ENCODE results near the gene MUC4.

The MUC4 gene

DNA sequence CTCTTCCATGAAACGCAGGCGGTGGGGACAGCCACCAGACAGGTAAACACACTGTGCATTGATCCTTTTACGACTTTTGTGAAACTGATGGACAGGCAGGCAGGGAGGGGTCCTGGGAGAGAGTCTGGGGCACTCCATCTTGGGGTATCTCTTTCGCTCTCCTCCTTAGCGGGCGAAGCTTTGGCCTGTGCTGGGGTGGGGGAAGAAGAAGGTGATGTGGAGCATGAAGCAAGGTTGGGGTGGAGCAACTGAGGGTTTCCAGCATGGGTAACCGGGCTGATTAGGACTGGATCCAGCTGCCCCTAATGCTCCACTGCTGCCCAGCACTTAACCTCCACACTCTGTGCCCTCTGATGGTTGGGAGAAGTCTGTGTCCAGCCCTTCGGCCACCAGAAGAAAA, 65.4 kb downstream of the MUC4 start:
- ATAC-seq: no peak
- TF ChIP-seq GLIS3 (CRISPR knock-in tag; IDR thresholded peaks at IDR 0.05): no peak
- TF ChIP-seq ZFP3 (CRISPR knock-in tag; IDR thresholded peaks at IDR 0.05): no peak
- no peak for TF ChIP-seq ZC3H10 (CRISPR knock-in tag; IDR thresholded peaks at IDR 0.05)
- TF ChIP-seq ARNTL (CRISPR knock-in tag; IDR thresholded peaks at IDR 0.05; ENCODE audit: borderline replicate concordance, low read depth): no peak
- TF ChIP-seq BACH2 (CRISPR knock-in tag; IDR thresholded peaks at IDR 0.05; ENCODE audit: borderline replicate concordance): no peak
- no peak for TF ChIP-seq SNAI2 (CRISPR knock-in tag; IDR thresholded peaks at IDR 0.05)
- TF ChIP-seq PPARA (CRISPR knock-in tag; IDR thresholded peaks at IDR 0.05; ENCODE audit: borderline replicate concordance): no peak
- TF ChIP-seq ZNF8 (CRISPR knock-in tag; IDR thresholded peaks at IDR 0.05): no peak

DNA sequence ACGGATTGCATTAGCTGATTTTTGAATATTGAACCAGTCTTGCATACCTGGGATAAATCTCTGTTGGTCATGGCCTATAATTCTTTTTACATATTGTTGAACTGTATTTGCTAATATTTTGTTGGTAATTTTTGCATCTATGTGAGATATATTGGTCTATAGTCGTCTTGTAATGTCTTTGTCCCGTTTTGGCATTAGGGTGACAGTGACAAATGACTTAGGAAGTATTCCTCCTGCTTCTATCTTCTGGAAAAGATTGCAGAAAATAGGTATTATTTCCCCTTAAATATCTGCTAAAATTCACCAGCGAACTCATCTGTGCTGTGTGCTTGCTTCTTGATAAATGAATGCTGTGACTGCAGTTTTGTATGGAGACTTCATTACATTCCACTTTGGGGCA, 67.3 kb downstream of the MUC4 start:
- no peak for ATAC-seq
- TF ChIP-seq, protein P1, sequence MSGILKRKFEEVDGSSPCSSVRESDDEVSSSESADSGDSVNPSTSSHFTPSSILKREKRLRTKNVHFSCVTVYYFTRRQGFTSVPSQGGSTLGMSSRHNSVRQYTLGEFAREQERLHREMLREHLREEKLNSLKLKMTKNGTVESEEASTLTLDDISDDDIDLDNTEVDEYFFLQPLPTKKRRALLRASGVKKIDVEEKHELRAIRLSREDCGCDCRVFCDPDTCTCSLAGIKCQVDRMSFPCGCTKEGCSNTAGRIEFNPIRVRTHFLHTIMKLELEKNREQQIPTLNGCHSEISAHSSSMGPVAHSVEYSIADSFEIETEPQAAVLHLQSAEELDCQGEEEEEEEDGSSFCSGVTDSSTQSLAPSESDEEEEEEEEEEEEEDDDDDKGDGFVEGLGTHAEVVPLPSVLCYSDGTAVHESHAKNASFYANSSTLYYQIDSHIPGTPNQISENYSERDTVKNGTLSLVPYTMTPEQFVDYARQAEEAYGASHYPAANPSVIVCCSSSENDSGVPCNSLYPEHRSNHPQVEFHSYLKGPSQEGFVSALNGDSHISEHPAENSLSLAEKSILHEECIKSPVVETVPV (CRISPR knock-in tag; IDR thresholded peaks at IDR 0.05): no peak
- TF ChIP-seq, protein P2, sequence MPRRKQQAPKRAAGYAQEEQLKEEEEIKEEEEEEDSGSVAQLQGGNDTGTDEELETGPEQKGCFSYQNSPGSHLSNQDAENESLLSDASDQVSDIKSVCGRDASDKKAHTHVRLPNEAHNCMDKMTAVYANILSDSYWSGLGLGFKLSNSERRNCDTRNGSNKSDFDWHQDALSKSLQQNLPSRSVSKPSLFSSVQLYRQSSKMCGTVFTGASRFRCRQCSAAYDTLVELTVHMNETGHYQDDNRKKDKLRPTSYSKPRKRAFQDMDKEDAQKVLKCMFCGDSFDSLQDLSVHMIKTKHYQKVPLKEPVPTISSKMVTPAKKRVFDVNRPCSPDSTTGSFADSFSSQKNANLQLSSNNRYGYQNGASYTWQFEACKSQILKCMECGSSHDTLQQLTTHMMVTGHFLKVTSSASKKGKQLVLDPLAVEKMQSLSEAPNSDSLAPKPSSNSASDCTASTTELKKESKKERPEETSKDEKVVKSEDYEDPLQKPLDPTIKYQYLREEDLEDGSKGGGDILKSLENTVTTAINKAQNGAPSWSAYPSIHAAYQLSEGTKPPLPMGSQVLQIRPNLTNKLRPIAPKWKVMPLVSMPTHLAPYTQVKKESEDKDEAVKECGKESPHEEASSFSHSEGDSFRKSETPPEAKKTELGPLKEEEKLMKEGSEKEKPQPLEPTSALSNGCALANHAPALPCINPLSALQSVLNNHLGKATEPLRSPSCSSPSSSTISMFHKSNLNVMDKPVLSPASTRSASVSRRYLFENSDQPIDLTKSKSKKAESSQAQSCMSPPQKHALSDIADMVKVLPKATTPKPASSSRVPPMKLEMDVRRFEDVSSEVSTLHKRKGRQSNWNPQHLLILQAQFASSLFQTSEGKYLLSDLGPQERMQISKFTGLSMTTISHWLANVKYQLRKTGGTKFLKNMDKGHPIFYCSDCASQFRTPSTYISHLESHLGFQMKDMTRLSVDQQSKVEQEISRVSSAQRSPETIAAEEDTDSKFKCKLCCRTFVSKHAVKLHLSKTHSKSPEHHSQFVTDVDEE (CRISPR knock-in tag; IDR thresholded peaks at IDR 0.05): no peak
- no peak for TF ChIP-seq GLIS3 (CRISPR knock-in tag; IDR thresholded peaks at IDR 0.05)
- no peak for TF ChIP-seq ZNF8 (CRISPR knock-in tag; IDR thresholded peaks at IDR 0.05)
- TF ChIP-seq TOX (CRISPR knock-in tag; IDR thresholded peaks at IDR 0.05; ENCODE audit: borderline replicate concordance): no peak
- TF ChIP-seq ZFP30 (CRISPR knock-in tag; IDR thresholded peaks at IDR 0.05): no peak
- no peak for TF ChIP-seq ZFP3 (CRISPR knock-in tag; IDR thresholded peaks at IDR 0.05)
- TF ChIP-seq ARNTL (CRISPR knock-in tag; IDR thresholded peaks at IDR 0.05; ENCODE audit: borderline replicate concordance, low read depth): no peak
- TF ChIP-seq, protein P3, sequence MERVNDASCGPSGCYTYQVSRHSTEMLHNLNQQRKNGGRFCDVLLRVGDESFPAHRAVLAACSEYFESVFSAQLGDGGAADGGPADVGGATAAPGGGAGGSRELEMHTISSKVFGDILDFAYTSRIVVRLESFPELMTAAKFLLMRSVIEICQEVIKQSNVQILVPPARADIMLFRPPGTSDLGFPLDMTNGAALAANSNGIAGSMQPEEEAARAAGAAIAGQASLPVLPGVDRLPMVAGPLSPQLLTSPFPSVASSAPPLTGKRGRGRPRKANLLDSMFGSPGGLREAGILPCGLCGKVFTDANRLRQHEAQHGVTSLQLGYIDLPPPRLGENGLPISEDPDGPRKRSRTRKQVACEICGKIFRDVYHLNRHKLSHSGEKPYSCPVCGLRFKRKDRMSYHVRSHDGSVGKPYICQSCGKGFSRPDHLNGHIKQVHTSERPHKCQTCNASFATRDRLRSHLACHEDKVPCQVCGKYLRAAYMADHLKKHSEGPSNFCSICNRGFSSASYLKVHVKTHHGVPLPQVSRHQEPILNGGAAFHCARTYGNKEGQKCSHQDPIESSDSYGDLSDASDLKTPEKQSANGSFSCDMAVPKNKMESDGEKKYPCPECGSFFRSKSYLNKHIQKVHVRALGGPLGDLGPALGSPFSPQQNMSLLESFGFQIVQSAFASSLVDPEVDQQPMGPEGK (CRISPR knock-in tag; IDR thresholded peaks at IDR 0.05; ENCODE audit: borderline replicate concordance): no peak
- TF ChIP-seq ZNF565 (CRISPR knock-in tag; conservative IDR thresholded peaks at IDR 0.05; ENCODE audit: low read depth): no peak
- no peak for TF ChIP-seq TCF4 (CRISPR knock-in tag; IDR thresholded peaks at IDR 0.05; ENCODE audit: borderline replicate concordance)
- TF ChIP-seq, protein P4, sequence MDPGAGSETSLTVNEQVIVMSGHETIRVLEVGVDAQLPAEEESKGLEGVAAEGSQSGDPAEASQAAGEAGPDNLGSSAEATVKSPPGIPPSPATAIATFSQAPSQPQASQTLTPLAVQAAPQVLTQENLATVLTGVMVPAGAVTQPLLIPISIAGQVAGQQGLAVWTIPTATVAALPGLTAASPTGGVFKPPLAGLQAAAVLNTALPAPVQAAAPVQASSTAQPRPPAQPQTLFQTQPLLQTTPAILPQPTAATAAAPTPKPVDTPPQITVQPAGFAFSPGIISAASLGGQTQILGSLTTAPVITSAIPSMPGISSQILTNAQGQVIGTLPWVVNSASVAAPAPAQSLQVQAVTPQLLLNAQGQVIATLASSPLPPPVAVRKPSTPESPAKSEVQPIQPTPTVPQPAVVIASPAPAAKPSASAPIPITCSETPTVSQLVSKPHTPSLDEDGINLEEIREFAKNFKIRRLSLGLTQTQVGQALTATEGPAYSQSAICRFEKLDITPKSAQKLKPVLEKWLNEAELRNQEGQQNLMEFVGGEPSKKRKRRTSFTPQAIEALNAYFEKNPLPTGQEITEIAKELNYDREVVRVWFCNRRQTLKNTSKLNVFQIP (CRISPR knock-in tag; IDR thresholded peaks at IDR 0.05; ENCODE audit: borderline replicate concordance, low read depth): no peak
- TF ChIP-seq OSR1 (CRISPR knock-in tag; IDR thresholded peaks at IDR 0.05): no peak
- TF ChIP-seq SNAI2 (CRISPR knock-in tag; IDR thresholded peaks at IDR 0.05): no peak
- TF ChIP-seq CSDC2 (CRISPR knock-in tag; IDR thresholded peaks at IDR 0.05): no peak
- TF ChIP-seq ISL1 (CRISPR knock-in tag; IDR thresholded peaks at IDR 0.05): no peak
- TF ChIP-seq ZNF70 (CRISPR knock-in tag; IDR thresholded peaks at IDR 0.05): no peak
- no peak for TF ChIP-seq ESRRG (CRISPR knock-in tag; IDR thresholded peaks at IDR 0.05)

DNA sequence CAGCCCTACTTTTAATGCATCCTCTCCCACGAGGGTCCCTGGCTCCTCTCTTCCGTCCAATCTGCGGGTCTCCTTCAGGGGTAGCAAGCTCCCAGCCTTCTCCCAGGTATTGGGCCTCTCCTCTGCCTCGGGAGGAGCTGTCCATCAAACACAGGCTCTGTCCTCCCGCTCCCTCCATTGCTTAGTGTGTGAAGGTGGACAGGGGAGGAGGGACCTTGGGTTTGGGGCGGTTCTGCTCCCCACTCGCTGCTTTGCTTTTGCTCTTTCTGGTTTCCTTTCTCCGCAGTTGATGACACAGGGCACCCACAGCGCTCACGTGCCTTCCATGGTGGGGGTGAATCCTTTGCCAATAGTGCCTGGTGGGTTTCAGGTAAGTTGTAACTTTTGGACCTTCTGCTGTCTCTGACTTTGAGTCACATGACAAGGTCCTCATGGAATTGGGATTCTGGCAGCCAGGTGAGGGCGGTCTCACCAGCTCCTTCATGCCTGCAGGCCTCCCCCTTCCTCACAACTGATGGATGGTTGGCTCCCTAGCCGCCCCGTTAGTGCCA, 72.1 kb downstream of the MUC4 start:
- TF ChIP-seq ARNTL (CRISPR knock-in tag; IDR thresholded peaks at IDR 0.05; ENCODE audit: borderline replicate concordance, low read depth) (no peak), ZNF8 (CRISPR knock-in tag; IDR thresholded peaks at IDR 0.05) (no peak), ESRRG (CRISPR knock-in tag; IDR thresholded peaks at IDR 0.05) (no peak), ZC3H10 (CRISPR knock-in tag; IDR thresholded peaks at IDR 0.05) (no peak), ZFP30 (CRISPR knock-in tag; IDR thresholded peaks at IDR 0.05) (no peak), TOX (CRISPR knock-in tag; IDR thresholded peaks at IDR 0.05; ENCODE audit: borderline replicate concordance) (no peak), ZNF70 (CRISPR knock-in tag; IDR thresholded peaks at IDR 0.05) (no peak), ZNF565 (CRISPR knock-in tag; conservative IDR thresholded peaks at IDR 0.05; ENCODE audit: low read depth) (no peak), GLIS3 (CRISPR knock-in tag; IDR thresholded peaks at IDR 0.05) (no peak), CSDC2 (CRISPR knock-in tag; IDR thresholded peaks at IDR 0.05) (no peak), SNAI2 (CRISPR knock-in tag; IDR thresholded peaks at IDR 0.05) (no peak), ZFP3 (CRISPR knock-in tag; IDR thresholded peaks at IDR 0.05) (no peak), BACH2 (CRISPR knock-in tag; IDR thresholded peaks at IDR 0.05; ENCODE audit: borderline replicate concordance) (no peak), OSR1 (CRISPR knock-in tag; IDR thresholded peaks at IDR 0.05) (no peak), ISL1 (CRISPR knock-in tag; IDR thresholded peaks at IDR 0.05) (no peak)
- TF ChIP-seq, protein P3 (CRISPR knock-in tag; IDR thresholded peaks at IDR 0.05; ENCODE audit: borderline replicate concordance): no peak
- TF ChIP-seq, protein P5, sequence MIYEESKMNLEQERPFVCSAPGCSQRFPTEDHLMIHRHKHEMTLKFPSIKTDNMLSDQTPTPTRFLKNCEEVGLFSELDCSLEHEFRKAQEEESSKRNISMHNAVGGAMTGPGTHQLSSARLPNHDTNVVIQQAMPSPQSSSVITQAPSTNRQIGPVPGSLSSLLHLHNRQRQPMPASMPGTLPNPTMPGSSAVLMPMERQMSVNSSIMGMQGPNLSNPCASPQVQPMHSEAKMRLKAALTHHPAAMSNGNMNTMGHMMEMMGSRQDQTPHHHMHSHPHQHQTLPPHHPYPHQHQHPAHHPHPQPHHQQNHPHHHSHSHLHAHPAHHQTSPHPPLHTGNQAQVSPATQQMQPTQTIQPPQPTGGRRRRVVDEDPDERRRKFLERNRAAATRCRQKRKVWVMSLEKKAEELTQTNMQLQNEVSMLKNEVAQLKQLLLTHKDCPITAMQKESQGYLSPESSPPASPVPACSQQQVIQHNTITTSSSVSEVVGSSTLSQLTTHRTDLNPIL (CRISPR knock-in tag; IDR thresholded peaks at IDR 0.05; ENCODE audit: low read depth): no peak

More for the DNA sequence above, 72.1 kb downstream of the MUC4 start:
- no peak for ATAC-seq
